Stimulated activated CD8-positive, alpha-beta memory T cell treated with anti-CD3 and anti-CD28 coated beads, Interleukin-4, amount 100 ng/mL, for 4 hours (primary cell): ENCODE measurements around the gene MSMP.

Experiments
- DNase-seq, 2 donors: peaks; one replicate each; pipeline ENCODE4 v3.0.0-alpha.2; 2020; ENCODE audit warnings: low read depth in 2 of 2, low spot score in 1 of 2

The MSMP gene

GRCh38 chr9:35771534-35771933, 17.5 kb upstream of the MSMP start:
- no peak for DNase-seq

- no peak for DNase-seq
These were observed 17.0 kb upstream of the MSMP start for GRCh38 chr9:35771075-35771433.

GRCh38 chr9:35769763-35770162, 15.7 kb upstream of the MSMP start:
- no peak for DNase-seq

- no peak for DNase-seq
These were observed 13.4 kb upstream of the MSMP start for GRCh38 chr9:35767458-35767857.

GRCh38 chr9:35766997-35767396, 12.9 kb upstream of the MSMP start:
- DNase-seq, result no peak

GRCh38 chr9:35763803-35764202, 9.7 kb upstream of the MSMP start:
- no peak for DNase-seq

- no peak for DNase-seq
These were observed 9.1 kb upstream of the MSMP start for GRCh38 chr9:35763181-35763580.

GRCh38 chr9:35760651-35761050, 6.6 kb upstream of the MSMP start:
- DNase-seq, result no peak

- DNase-seq, result no peak
These were observed 5.7 kb upstream of the MSMP start for GRCh38 chr9:35759795-35760194.

- DNase-seq, result no peak
These were observed 4.5 kb upstream of the MSMP start for GRCh38 chr9:35758475-35759050.

- no peak for DNase-seq
These were observed 3.8 kb upstream of the MSMP start for GRCh38 chr9:35757892-35758275.

- DNase-seq, result no peak
These were observed 3.3 kb upstream of the MSMP start for GRCh38 chr9:35757226-35757891.

GRCh38 chr9:35756275-35757225, 2.5 kb upstream of the MSMP start:
- peak; percentile 49 to 58 for DNase-seq

GRCh38 chr9:35755071-35755470, 995 bp upstream of the MSMP start:
- DNase-seq, result no peak

GRCh38 chr9:35753466-35753865, 610 bp downstream of the MSMP start:
- no peak for DNase-seq

GRCh38 chr9:35750256-35750531, 3.9 kb downstream of the MSMP start:
- no peak for DNase-seq

GRCh38 chr9:35749515-35750255, 4.4 kb downstream of the MSMP start:
- no peak for DNase-seq

GRCh38 chr9:35748858-35749514, 5.1 kb downstream of the MSMP start, which contains the start of the genes GBA2 and RGP1:
GBA2 (minus strand) TSS chr9:35749228; CDS start chr9:35748704, 524 bp downstream.
RGP1 (plus strand) TSS chr9:35749287; CDS start chr9:35749756, 469 bp downstream.
- peak in 1 of 2 donors; percentile 47 for DNase-seq

- DNase-seq, result no peak
These were observed 5.7 kb downstream of the MSMP start for GRCh38 chr9:35748242-35748857.

GRCh38 chr9:35746583-35746982, 7.5 kb downstream of the MSMP start:
- DNase-seq, result no peak

- no peak for DNase-seq
These were observed 8.5 kb downstream of the MSMP start for GRCh38 chr9:35745569-35745968.
